Thyroid gland (tissue), 4 donors: ENCODE results near the gene OTUD7B.

Experiments
- POLR2A ChIP-seq, 2 donors: fragments of 450-650 bp; IDR thresholded peaks; one replicate each; pipeline ENCODE4 v1.6.1; 2017; ENCODE audit warnings: antibody characterized with exemption in 2 of 2, mild to moderate bottlenecking in 2 of 2, moderate library complexity in 1 of 2
- TF ChIP-seq, protein P1 (sequence below), 6 experiments: fragments of 200-600 bp in 3 of 6; fragments of 450-650 bp in 3 of 6; sonication (generic) in 3 of 6; IDR thresholded peaks; one replicate each; pipeline ENCODE4 v1.5.1; 2016 to 2019; ENCODE audit warnings: antibody characterized with exemption in 6 of 6, mild to moderate bottlenecking in 2 of 6, inconsistent platforms in 1 of 6, moderate library complexity in 1 of 6

DNA sequence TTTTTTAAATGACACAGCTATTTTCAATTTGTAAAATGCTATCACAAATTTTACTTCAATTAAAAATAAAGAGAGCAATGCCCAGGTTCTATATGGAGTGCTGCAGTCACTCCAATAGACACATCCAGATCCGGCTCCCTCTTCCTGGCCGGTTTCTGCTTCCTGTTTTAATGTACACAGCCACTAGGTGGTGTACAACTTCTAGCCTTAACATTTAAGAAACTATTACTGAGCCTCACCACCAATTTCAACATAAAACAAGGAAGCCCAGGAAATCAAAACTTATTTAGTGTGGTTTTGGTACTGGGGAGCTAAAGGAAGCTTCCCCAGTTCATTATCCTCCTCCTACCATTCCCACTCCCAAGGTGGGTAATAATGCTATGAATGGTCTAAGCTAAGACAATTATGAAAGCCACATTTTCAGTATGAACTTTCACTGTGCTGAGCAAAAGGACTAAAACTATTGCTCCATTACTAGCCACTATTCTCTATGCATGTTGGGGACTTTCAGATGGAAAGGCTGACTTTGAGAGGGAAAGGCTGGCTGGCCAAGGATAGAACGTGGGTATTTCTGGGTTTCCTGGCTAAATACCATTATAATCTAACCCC lies 48.4 kb downstream of the OTUD7B start:
- TF ChIP-seq, protein P1, sequence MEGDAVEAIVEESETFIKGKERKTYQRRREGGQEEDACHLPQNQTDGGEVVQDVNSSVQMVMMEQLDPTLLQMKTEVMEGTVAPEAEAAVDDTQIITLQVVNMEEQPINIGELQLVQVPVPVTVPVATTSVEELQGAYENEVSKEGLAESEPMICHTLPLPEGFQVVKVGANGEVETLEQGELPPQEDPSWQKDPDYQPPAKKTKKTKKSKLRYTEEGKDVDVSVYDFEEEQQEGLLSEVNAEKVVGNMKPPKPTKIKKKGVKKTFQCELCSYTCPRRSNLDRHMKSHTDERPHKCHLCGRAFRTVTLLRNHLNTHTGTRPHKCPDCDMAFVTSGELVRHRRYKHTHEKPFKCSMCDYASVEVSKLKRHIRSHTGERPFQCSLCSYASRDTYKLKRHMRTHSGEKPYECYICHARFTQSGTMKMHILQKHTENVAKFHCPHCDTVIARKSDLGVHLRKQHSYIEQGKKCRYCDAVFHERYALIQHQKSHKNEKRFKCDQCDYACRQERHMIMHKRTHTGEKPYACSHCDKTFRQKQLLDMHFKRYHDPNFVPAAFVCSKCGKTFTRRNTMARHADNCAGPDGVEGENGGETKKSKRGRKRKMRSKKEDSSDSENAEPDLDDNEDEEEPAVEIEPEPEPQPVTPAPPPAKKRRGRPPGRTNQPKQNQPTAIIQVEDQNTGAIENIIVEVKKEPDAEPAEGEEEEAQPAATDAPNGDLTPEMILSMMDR (IDR thresholded peaks at IDR 0.05) = peak; percentile 56 to 88 (median 78)
- TF ChIP-seq POLR2A (IDR thresholded peaks at IDR 0.05) = no peak
